Measurements from ENCODE around the gene ROCK1.
"Not testable (repeated sequence)": the region's sequence is repeated elsewhere in the genome, so short reads cannot be mapped to it uniquely, and the experiment has no call there.

ROCK1 gene

GRCh38 chr18:21111346-21112139 is at the start of gene ROCK1:
ROCK1 (minus strand) TSS chr18:21111813; CDS start chr18:21110910, 903 bp downstream.
- DNase-seq: peak; percentile 99

- DNase-seq: no peak
Observed at GRCh38 chr18:21155443-21155842, 43.8 kb upstream of the ROCK1 start.

GRCh38 chr18:21146016-21146415 is 34.4 kb upstream of the ROCK1 start:
- DNase-seq: no peak

- DNase-seq: no peak
Observed at GRCh38 chr18:21145371-21145770, 33.8 kb upstream of the ROCK1 start.

- DNase-seq: no peak
Observed at GRCh38 chr18:21141668-21142422, 30.2 kb upstream of the ROCK1 start.

GRCh38 chr18:21137719-21138488 is 26.3 kb upstream of the ROCK1 start:
- not testable (repeated sequence) for DNase-seq

- DNase-seq: no peak
Observed at GRCh38 chr18:21134895-21135294, 23.3 kb upstream of the ROCK1 start.

GRCh38 chr18:21132398-21132918 is 20.8 kb upstream of the ROCK1 start:
- no peak for DNase-seq

GRCh38 chr18:21131698-21132227 is 20.1 kb upstream of the ROCK1 start:
- DNase-seq: no peak

GRCh38 chr18:21129566-21130216 is 18.1 kb upstream of the ROCK1 start:
- DNase-seq: no peak

- DNase-seq: no peak
Observed at GRCh38 chr18:21123290-21123926, 11.8 kb upstream of the ROCK1 start.

- no peak for DNase-seq
Observed at GRCh38 chr18:21118806-21119205, 7.2 kb upstream of the ROCK1 start.

- no peak for DNase-seq
Observed at GRCh38 chr18:21117409-21118131, 6.0 kb upstream of the ROCK1 start.

GRCh38 chr18:21115519-21116411 is 4.2 kb upstream of the ROCK1 start:
- DNase-seq: no peak

GRCh38 chr18:21112543-21113105 is 1.0 kb upstream of the ROCK1 start:
- no peak for DNase-seq

- DNase-seq: no peak
Observed at GRCh38 chr18:21112140-21112473, 494 bp upstream of the ROCK1 start.

- peak; percentile 86 for DNase-seq
Observed at GRCh38 chr18:21110713-21111345, 784 bp downstream of the ROCK1 start.

GRCh38 chr18:21109936-21110712 is 1.5 kb downstream of the ROCK1 start:
- no peak for DNase-seq

Measured in activated CD8-positive, alpha-beta memory T cell treated with anti-CD3 and anti-CD28 coated beads for 24 hours (primary cell).